Lower leg skin (tissue), 4 donors: ENCODE measurements around the gene RBM33. TPM values are rescaled to one million over a fixed set of nuclear protein-coding genes. Genes with fewer than 3 reads are reported as not detected.

Experiments
- DNase-seq, 2 donors: peaks; one replicate each; pipeline ENCODE4 v3.0.0-alpha.2; 2019; ENCODE audit warnings: low spot score in 2 of 2
- H3K4me3 ChIP-seq: fragments of 200-600 bp; sonication (generic); 2 replicates; pipeline ENCODE4 v1.5.1; 2017; ENCODE audit warnings: mild to moderate bottlenecking, low read depth; ENCODE audit not compliant: poor library complexity, severe bottlenecking
- POLR2A ChIP-seq, 2 donors: fragments of 450-650 bp; IDR thresholded peaks; one replicate each; pipeline ENCODE4 v1.6.1; 2016 to 2017; ENCODE audit warnings: antibody characterized with exemption in 2 of 2, mild to moderate bottlenecking in 1 of 2, moderate library complexity in 1 of 2
- WGBS, 2 donors: methylation state at CpG; one replicate each; pipeline ENCODE4 v1.1.5; 2018; 5-methylcytosine and 5-hydroxymethylcytosine counted together
- intact Hi-C: fragments of 100-400 bp; cut with DNase I; formaldehyde crosslinking; loops from one replicate; pipeline ENCODE4 v1.15.0; 2023; ENCODE audit warnings: low total_unique reads
- total RNA-seq, 4 donors: library from RNA; depleted of rRNA; stranded (reverse); fragments of >200 nt; gene quantifications; one replicate each; pipeline ENCODE4 v1.1.0, GENCODE V29; 2016
- TF ChIP-seq, protein P1 (sequence below), 3 donors: fragments of 450-650 bp; IDR thresholded peaks; one replicate each; pipeline ENCODE4 v1.5.1; 2016; ENCODE audit warnings: antibody characterized with exemption in 3 of 3, mild to moderate bottlenecking in 3 of 3, moderate library complexity in 2 of 3

RBM33 gene
- total RNA-seq, 4 donors from 2014 or later, result 35.8 to 83.9 (median 56.7) TPM

DNA sequence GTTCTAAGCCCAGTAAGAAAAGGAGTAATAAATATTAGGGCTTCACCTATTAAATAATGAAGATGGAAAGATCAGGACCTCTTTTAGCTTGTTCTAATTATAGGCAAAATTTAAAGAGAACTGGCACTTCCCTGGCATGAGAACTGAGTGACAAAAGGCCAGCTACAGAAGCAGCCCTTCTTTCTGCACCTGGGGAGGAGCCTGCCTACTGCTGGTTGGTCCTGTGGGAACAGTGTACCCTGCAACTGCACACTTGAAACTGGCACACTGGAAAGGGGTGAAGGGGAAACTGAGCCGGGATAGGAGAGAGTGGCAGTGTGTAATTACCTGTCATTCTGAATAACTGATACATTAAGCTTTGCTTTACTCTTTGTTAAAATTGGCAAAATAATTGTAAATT lies 87.4 kb downstream of the RBM33 start:
- WGBS, 2 donors, result 89 to 96% methylated on average over 1 of the region's 1 CpG
- no peak overlapping the region for H3K4me3 ChIP-seq
- intact Hi-C loops, result no loop called here
- TF ChIP-seq POLR2A (IDR thresholded peaks at IDR 0.05), result no peak
- TF ChIP-seq, protein P1, sequence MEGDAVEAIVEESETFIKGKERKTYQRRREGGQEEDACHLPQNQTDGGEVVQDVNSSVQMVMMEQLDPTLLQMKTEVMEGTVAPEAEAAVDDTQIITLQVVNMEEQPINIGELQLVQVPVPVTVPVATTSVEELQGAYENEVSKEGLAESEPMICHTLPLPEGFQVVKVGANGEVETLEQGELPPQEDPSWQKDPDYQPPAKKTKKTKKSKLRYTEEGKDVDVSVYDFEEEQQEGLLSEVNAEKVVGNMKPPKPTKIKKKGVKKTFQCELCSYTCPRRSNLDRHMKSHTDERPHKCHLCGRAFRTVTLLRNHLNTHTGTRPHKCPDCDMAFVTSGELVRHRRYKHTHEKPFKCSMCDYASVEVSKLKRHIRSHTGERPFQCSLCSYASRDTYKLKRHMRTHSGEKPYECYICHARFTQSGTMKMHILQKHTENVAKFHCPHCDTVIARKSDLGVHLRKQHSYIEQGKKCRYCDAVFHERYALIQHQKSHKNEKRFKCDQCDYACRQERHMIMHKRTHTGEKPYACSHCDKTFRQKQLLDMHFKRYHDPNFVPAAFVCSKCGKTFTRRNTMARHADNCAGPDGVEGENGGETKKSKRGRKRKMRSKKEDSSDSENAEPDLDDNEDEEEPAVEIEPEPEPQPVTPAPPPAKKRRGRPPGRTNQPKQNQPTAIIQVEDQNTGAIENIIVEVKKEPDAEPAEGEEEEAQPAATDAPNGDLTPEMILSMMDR (IDR thresholded peaks at IDR 0.05), result no peak
- no peak for DNase-seq

DNA sequence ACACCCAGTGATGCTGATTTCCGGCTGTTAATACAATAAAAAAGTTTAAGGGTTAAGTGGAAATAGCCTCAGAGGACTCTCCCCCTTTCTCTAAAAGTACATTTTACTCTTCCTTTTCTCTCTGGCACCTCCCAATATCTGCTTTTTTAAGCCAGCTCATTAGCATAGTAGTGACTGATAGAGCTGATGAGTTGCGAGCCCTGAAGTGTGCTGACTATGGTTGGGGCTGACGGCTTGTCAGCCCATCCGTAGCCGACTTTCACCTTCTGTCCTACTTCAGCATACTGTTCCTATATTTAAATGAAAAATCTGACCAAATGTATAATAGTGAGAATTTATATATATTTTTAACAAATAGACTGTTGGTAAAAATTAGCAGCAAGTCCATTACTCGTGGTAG lies 87.8 kb downstream of the RBM33 start:
- DNase-seq, result no peak
- WGBS, 2 donors, result 90 to 93% methylated on average over 6 of the region's 6 CpGs
- no peak overlapping the region for H3K4me3 ChIP-seq
- intact Hi-C loops, result no loop called here
- TF ChIP-seq, protein P1 (IDR thresholded peaks at IDR 0.05), result no peak
- TF ChIP-seq POLR2A (IDR thresholded peaks at IDR 0.05), result no peak

DNA sequence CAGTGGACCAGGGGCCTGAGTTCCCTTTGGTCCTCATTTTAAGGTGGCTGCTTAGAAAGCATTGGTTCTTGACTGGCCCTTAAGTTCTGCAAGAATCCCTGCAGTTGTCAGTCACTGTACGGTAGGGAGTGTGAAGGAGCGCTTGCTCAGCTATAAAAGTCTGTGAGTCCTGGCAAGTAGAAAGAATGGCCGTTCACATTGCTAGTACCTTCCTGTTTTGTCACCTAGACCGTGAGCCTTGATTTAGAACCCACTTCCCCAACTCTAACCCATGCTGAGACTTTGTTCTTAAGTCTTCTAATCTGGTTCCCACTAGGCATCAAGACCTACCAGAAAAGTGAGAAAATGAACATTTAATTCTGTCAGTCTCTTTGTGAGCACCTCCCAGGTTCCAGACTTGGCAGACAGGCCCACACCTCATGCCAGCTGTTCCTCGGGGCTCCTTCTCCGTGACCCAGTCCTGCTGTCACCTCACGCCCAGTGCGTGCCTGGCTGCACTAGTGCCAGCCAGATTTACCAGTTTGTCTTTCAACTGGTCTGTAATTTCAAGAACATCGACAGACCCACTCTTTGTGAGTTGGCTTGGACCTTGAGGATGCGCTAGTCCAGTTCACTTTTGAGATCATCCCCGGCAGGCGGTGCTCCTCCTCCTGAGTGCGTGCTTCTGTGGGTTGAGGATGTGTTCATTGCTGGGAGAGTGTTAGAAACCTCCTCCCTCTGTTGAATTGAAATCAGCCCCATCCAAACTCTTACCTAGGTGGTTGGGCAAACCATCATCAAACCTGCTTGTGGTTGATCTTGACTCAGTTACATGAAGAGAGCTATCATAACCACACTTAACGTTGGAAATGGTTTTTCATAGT lies 89.4 kb downstream of the RBM33 start:
- no peak for DNase-seq
- intact Hi-C loops, result no loop called here
- 60 to 66% methylated on average over 14 of the region's 14 CpGs for WGBS, 2 donors
- TF ChIP-seq POLR2A (IDR thresholded peaks at IDR 0.05), result no peak
- TF ChIP-seq, protein P1 (IDR thresholded peaks at IDR 0.05), result no peak
- H3K4me3 ChIP-seq, result no peak overlapping the region

DNA sequence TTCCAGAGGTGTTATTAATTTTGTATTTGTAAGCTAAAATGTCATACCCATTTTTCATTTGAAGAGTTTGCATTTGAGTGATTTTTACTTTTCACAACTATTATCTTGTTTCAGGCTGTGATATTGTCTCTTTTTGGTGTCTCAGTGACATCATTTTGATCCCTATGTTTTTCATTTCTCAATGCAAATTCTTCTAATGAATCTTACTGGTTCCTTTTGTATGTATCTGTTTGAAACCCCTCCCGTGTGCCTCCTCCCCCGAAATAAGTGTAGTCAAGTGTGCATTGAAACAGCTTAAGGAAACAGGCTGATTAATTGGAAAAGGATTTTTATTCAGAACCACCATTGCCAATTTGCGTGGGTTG lies 90.0 kb downstream of the RBM33 start:
- WGBS, 2 donors, result 39 to 50% methylated on average over 3 of the region's 3 CpGs
- H3K4me3 ChIP-seq, result no peak overlapping the region
- no peak for TF ChIP-seq POLR2A (IDR thresholded peaks at IDR 0.05)
- TF ChIP-seq, protein P1 (IDR thresholded peaks at IDR 0.05), result no peak
- intact Hi-C loops, result no loop called here
- no peak for DNase-seq

DNA sequence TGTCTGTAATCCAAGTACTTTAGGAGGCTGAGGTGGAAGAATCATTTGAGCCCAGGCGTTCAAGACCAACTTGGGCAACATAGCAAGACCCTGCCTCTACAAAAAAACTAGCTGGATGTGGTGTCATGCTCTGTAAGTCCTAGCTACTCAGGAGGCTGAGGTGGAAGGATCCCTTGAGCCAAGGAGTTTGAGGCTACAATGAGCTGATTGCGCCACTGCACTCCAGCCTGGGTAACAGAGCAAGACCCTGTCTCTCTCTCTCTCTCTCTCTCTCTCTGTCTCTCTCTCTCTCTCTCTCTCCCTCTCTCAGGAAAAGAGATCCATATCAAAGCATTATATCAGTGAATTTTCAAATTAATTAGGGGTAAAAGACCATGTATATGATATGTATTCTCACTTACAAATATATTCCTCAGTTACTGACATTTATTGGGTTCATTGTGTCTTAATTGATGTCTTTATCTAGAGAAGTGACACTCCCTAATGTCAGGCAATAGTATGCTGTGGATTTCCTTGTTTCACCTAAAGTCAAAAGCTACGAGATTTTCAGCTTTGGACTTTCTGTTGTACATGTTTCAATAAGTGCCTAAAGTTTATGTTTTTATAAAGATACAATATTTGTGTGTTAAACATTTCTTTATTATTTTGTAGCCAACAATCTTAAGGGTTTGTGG lies 91.1 kb downstream of the RBM33 start:
- no peak for DNase-seq
- no peak for TF ChIP-seq POLR2A (IDR thresholded peaks at IDR 0.05)
- TF ChIP-seq, protein P1 (IDR thresholded peaks at IDR 0.05), result no peak
- WGBS, 2 donors, result 91 to 93% methylated on average over 3 of the region's 3 CpGs
- H3K4me3 ChIP-seq, result no peak overlapping the region
- intact Hi-C loops, result no loop called here
